BE2C (cell line): ENCODE measurements around the gene ETFB.

Experiments
- DNase-seq: peaks from one replicate; pipeline ENCODE4 v3.0.0-alpha.2; 2020
- H3K27me3 ChIP-seq: fragments of 250-450 bp; sonication (Bioruptor Pico); 2 replicates; pipeline ENCODE4 v1.5.1; 2020; ENCODE audit warnings: mild to moderate bottlenecking
- H3K36me3 ChIP-seq: fragments of 250-450 bp; sonication (Bioruptor Pico); 2 replicates; pipeline ENCODE4 v1.5.1; 2020; ENCODE audit warnings: mild to moderate bottlenecking
- H3K4me1 ChIP-seq: fragments of 250-450 bp; sonication (Bioruptor Pico); 2 replicates; pipeline ENCODE4 v1.5.1; 2020
- H3K4me3 ChIP-seq: 2 replicates; pipeline ENCODE4 v1.5.1; 2011; ENCODE audit warnings: low read depth, low read length
- H3K9me3 ChIP-seq: fragments of 250-450 bp; sonication (Bioruptor Pico); 2 replicates; pipeline ENCODE4 v1.5.1; 2020
- TF ChIP-seq, protein P1 (sequence below): IDR thresholded peaks from 2 replicates; pipeline ENCODE4 v1.5.1; 2012; ENCODE audit warnings: mild to moderate bottlenecking, low read depth, low read length

The ETFB gene

DNA sequence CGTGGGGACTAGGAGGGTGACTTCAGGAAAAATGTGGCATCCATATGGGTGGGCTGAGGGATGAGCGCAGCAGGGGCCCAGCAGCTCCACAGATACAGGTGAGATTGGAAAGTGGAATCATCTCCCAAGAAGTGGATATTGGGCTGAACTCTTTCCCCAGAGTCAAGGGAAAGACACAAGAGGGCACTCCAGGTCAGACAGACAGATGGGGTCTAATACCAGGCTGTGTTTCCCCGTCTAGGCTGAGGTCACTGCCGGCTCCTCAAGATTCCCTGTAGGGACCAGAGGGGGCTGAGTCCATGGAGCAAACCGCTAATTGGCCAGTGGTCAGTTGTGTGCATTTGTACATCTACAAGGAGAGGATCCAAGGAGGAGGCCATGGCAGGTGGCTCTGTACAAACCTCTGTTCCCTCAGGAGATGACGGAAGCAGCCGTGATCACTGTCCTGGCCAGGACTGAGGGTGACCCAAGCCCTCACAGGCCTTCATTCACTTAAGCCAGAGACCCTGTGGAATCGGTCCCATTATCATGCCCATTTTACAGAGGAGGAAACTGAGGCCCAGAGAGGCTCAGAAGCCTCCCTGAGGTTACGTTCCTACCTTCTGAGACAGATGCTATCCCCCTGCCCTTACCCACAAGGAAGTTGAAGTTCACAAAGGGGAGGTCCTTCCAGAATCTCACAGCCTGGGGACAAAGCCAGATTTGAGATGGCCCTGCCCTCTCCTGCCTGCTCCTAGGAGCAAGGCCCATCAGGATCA lies 69.7 kb downstream of the ETFB start:
- H3K36me3 ChIP-seq = no peaks in the 10 kb centered on the region
- no peaks in the 10 kb centered on the region for H3K4me1 ChIP-seq

DNA sequence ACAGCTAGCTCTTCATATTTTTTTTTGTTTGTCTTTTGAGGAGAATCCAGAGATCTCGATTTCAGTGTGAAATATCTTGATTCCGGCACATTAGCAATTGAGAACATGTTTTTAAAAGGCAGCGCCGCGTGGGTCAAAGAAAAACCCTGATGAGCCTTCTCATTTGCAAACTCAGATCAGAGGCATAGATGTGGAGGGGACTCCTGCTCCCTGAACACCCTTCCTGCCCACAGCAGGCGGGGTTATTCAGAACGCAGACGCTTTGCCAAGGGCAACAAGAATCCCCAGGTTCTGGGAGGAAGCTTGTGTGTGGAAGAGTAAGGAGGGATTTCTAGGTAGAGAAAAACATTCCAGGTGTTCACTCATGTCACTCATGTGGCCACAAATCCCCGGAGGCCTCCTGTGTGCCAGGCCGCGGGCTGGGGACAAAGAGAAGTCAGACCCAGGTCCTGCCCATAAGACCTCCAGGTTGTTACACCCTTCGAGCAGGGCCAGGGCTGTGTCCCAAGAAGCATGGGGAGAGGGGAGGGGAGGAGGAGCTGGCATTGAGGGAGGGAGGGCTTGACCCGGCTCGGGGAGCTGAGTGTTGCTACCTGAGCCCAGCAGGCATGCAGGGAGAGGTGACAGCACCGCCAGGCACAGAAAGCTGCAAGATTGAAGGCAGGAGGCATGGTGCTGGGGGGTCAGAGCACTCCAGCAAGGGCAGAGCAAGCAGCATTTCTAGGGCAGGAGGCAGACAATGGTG lies 70.6 kb downstream of the ETFB start:
- no peaks in the 10 kb centered on the region for H3K9me3 ChIP-seq
- 0 out of 2 replicates have a peak, but pooled peaks cover 5% of the 10 kb centered on the region for H3K27me3 ChIP-seq
- TF ChIP-seq, protein P1, sequence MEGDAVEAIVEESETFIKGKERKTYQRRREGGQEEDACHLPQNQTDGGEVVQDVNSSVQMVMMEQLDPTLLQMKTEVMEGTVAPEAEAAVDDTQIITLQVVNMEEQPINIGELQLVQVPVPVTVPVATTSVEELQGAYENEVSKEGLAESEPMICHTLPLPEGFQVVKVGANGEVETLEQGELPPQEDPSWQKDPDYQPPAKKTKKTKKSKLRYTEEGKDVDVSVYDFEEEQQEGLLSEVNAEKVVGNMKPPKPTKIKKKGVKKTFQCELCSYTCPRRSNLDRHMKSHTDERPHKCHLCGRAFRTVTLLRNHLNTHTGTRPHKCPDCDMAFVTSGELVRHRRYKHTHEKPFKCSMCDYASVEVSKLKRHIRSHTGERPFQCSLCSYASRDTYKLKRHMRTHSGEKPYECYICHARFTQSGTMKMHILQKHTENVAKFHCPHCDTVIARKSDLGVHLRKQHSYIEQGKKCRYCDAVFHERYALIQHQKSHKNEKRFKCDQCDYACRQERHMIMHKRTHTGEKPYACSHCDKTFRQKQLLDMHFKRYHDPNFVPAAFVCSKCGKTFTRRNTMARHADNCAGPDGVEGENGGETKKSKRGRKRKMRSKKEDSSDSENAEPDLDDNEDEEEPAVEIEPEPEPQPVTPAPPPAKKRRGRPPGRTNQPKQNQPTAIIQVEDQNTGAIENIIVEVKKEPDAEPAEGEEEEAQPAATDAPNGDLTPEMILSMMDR = no peak
- no peaks in the 10 kb centered on the region for H3K36me3 ChIP-seq
- no peaks in the 10 kb centered on the region for H3K4me1 ChIP-seq
- no peak overlapping the region for H3K4me3 ChIP-seq
- DNase-seq = no peak

More for the DNA sequence above, 69.7 kb downstream of the ETFB start:
- 0 out of 2 replicates have a peak, but pooled peaks cover 5% of the 10 kb centered on the region for H3K27me3 ChIP-seq
- DNase-seq = peak; percentile 32
- no peak overlapping the region for H3K4me3 ChIP-seq
- TF ChIP-seq, protein P1 = peak; percentile 50
- no peaks in the 10 kb centered on the region for H3K9me3 ChIP-seq
